Astrocyte of the spinal cord (primary cell): ENCODE results near the gene LASP1NB.

Experiments
- DNase-seq: peaks from one replicate; pipeline ENCODE4 v3.0.0; 2011; ENCODE audit warnings: low read depth, low spot score
- H3K4me3 ChIP-seq: 2 replicates; pipeline ENCODE4 v1.5.1; 2011; ENCODE audit warnings: low read depth, mild to moderate bottlenecking, low read length, moderate library complexity
- CTCF ChIP-seq: IDR thresholded peaks from 2 replicates; pipeline ENCODE4 v1.5.1; 2012; ENCODE audit warnings: low read depth, mild to moderate bottlenecking, low read length, inconsistent platforms
- in situ Hi-C: cut with HindIII; loops from 2 replicates; pipeline ENCODE4 v1.10.0; 2017; ENCODE audit warnings: low sequenced_read_pairs

The LASP1NB gene

DNA sequence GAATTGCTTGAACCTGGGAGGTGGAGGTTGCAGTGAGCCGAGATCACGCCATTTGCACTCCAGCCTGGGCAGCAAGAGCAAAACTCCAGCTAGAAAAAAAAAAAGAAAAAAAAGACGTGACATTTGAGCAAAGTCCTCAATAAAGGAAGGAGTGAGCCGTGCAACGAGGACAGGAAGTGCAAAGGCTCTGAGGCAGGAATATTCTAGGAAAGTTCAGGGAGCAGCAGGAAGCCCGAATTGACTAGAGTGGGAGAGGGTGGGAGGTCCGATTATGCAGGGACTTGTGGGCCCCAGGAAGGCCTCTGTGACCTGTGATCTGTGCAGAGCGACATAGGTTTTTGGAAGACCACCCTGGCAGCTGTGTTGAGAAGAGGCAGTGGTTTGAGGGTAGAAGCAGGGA lies 8.6 kb upstream of the LASP1NB start:
- in situ Hi-C loops, result no loop called here
- no peak for TF ChIP-seq CTCF
- no peak overlapping the region for H3K4me3 ChIP-seq
- DNase-seq, result no peak

- H3K4me3 ChIP-seq, result no peak overlapping the region
- peak; percentile 8 for TF ChIP-seq CTCF
- in situ Hi-C loops, result no loop called here
- no peak for DNase-seq
Measured at GRCh38 chr17:38917259-38917658, 8.2 kb upstream of the LASP1NB start.

GRCh38 chr17:38918129-38918913 lies 7.1 kb upstream of the LASP1NB start:
- TF ChIP-seq CTCF, result no peak

GRCh38 chr17:38918916-38919315 lies 6.5 kb upstream of the LASP1NB start:
- H3K4me3 ChIP-seq, result no peak overlapping the region
- in situ Hi-C loops, result no loop called here
- DNase-seq, result no peak
- no peak for TF ChIP-seq CTCF

More at GRCh38 chr17:38918129-38918913, 7.1 kb upstream of the LASP1NB start:
- in situ Hi-C loops, result no loop called here
- no peak overlapping the region for H3K4me3 ChIP-seq
- no peak for DNase-seq

- H3K4me3 ChIP-seq, result no peak overlapping the region
- TF ChIP-seq CTCF, result no peak
- no peak for DNase-seq
- in situ Hi-C loops, result no loop called here
Measured at GRCh38 chr17:38919316-38920078, 5.9 kb upstream of the LASP1NB start.

GRCh38 chr17:38920374-38921291 lies 4.8 kb upstream of the LASP1NB start:
- no peak overlapping the region for H3K4me3 ChIP-seq
- in situ Hi-C loops, result no loop called here
- TF ChIP-seq CTCF, result no peak
- DNase-seq, result no peak
